ENCODE data around the gene C1QTNF7.
A peak's percentile ranks its signal among the peaks of the same experiment; 100 is the strongest.

C1QTNF7 gene

GRCh38 chr4:15458616-15459015 is 30.8 kb downstream of the C1QTNF7 start:
- DNase-seq, result no peak

DNA sequence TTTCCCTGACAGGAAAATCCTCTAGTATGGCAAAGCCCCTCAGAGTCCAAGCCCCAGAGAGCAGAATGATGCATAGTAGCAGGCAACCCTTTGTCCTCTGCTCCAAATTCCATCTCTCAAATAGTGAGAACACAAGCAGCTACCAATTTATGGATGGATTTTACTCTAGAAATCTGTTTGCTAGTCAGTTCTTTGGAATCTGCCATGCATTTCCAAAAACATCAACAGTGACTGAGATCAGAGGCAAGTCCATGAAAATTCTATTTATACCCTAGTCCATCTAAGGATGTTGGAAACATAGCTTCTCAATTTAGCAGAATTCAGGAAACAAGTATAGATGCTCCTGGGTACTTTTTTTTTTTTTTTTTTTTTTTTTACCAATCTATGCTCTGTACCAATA is 31.9 kb downstream of the C1QTNF7 start:
- DNase-seq, result no peak

- no peak for DNase-seq
Measured at GRCh38 chr4:15466596-15466995, 38.8 kb downstream of the C1QTNF7 start.

- DNase-seq, result no peak
Measured at GRCh38 chr4:15469402-15470127, 41.7 kb downstream of the C1QTNF7 start, which contains the start of gene CC2D2A. CC2D2A (plus strand) TSS chr4:15469882; CDS start chr4:15475933, 6,051 bp downstream.

GRCh38 chr4:15470128-15470475 is 42.3 kb downstream of the C1QTNF7 start:
- no peak for DNase-seq

GRCh38 chr4:15476396-15476795 is 48.6 kb downstream of the C1QTNF7 start:
- no peak for DNase-seq

GRCh38 chr4:15478724-15479088 is 50.9 kb downstream of the C1QTNF7 start:
- DNase-seq, result no peak

- peak; percentile 68 for DNase-seq
Measured at GRCh38 chr4:15479089-15479912, 51.5 kb downstream of the C1QTNF7 start.

DNA sequence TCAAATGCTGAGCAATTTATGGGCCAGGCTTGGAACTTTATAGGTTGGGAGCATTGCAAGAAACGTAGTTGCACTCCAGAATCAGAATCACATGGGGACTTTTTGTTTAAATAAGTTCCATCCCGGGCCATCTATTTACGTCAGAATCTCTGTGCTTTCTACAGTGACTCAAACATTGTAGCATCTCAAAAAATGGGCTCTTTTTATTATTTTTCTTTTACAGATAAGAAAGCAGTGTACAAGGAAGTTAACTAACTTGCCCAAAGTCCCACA is 52.0 kb downstream of the C1QTNF7 start:
- no peak for DNase-seq

DNA sequence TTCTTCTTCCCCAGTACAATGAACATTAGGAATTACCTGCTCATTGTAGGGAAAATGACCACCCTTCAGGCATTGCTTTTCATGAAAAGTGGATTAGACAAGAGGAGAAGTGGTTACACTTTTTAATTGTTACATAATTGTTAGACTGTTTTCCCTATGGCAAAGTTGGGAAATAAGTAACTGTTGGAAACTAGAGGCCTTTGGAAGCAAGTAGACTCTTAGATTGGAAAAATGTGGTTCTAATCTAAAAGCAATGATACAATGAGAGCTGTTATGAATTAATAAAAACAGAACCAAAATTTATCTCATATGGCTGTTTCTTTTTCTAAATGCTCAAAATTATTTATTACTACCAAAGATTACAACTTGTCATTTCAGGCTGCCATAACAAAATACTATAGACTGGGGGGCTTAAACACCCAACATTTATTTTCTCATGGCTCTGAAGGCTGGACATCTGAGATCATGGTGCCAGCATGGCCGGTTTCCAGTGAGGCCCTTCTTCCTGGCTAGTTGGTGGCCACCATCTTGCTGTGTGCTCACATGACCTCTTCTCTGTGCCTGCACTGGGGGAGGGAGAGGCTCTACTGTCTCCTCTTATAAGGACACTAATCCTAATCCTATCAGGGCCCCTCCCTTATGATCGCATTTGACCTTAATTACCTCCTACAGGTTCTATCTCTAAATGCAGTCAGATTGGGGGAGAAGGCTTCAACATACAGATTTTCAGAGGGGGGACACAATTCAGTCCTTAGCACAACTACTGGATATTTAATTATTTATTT is 54.3 kb downstream of the C1QTNF7 start:
- no peak for DNase-seq

GRCh38 chr4:15482842-15483241 is 55.0 kb downstream of the C1QTNF7 start:
- DNase-seq, result no peak

- DNase-seq, result no peak
Measured at GRCh38 chr4:15488136-15488535, 60.3 kb downstream of the C1QTNF7 start.

GRCh38 chr4:15488658-15489470 is 61.0 kb downstream of the C1QTNF7 start:
- DNase-seq, result no peak

- no peak for DNase-seq
Measured at GRCh38 chr4:15489551-15489950, 61.7 kb downstream of the C1QTNF7 start.

DNA sequence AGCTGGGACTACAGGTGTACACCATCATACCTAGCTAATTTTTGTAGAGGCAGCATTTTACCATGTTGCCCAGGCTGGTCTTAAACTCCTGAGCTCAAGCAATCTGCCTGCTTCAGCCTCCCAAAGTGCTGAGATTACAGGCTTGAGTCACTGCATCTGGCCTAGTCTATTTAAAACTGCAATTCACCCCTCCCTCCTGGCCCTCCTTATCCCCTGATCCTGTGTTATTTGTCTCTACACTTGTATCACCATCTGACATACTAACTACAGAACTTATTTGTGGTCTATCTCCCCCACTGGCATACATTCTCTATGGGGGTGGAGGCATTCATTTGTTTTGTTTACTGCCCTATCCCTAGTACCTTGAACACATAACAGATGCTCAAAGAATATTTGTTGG is 65.6 kb downstream of the C1QTNF7 start:
- DNase-seq, result no peak

DNA sequence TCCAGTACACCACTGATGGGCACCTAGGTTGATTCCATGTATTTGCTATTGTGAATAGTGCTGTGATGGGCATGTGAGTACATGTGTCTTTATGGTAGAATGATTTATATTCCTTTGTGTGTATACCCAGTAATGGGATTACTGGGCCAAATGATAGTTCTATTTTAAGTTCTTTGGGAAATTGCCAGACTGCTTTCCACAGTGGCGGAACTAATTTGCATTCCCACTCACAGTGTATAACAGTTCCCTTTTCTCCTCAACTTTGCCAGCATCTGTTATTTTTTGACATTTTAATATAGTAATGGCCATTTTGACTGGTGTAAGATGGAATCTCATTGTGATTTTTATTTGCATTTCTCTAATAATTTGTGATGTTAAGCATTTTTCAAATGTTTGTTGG is 67.8 kb downstream of the C1QTNF7 start:
- no peak for DNase-seq

Data from NCI-H345 (cell line).